Activated naive CD4-positive, alpha-beta T cell treated with anti-CD3 and anti-CD28 coated beads for 36 hours (primary cell): Measurements from ENCODE around the gene SLX4. TPM values are rescaled to one million over a fixed set of nuclear protein-coding genes. Genes with fewer than 3 reads are reported as not detected.

Experiments used
- CTCF ChIA-PET: fragments of 350-600 bp; sonication (Branson Sonifier 250); formaldehyde crosslinking; loops from one replicate; lab custom pipeline; 2021; ENCODE audit warnings: antibody characterized with exemption; lab: Charles Lee
- DNase-seq: peaks from one replicate; pipeline ENCODE4 v3.0.0-alpha.2; 2020
- H3K27ac Mint-ChIP-seq: one replicate; pipeline ENCODE4 v1.8.0; 2021; ENCODE audit warnings: mild to moderate bottlenecking, mixed read lengths
- H3K27me3 Mint-ChIP-seq: one replicate; pipeline ENCODE4 v1.8.0; 2021; ENCODE audit warnings: low read depth, mixed read lengths
- H3K36me3 Mint-ChIP-seq: one replicate; pipeline ENCODE4 v1.8.0; 2021; ENCODE audit warnings: low read depth, mixed read lengths
- H3K4me1 Mint-ChIP-seq: one replicate; pipeline ENCODE4 v1.8.0; 2021; ENCODE audit warnings: low read depth, mixed read lengths
- H3K4me3 Mint-ChIP-seq: one replicate; pipeline ENCODE4 v1.8.0; 2021; ENCODE audit warnings: mild to moderate bottlenecking, moderate library complexity, mixed read lengths
- H3K9me3 Mint-ChIP-seq: one replicate; pipeline ENCODE4 v1.8.0; 2021; ENCODE audit warnings: mixed read lengths
- intact Hi-C: fragments of 100-400 bp; cut with micrococcal nuclease; formaldehyde crosslinking; loops from one replicate; pipeline ENCODE4 v1.15.1; 2023
- total RNA-seq, 2 experiments: library from RNA; stranded (reverse); gene quantifications; one replicate each; pipeline ENCODE4 v1.2.3, GENCODE V29; 2021

Gene SLX4
- total RNA-seq, 2 experiments from 2014 or later: 14.0 to 14.1 TPM

DNA sequence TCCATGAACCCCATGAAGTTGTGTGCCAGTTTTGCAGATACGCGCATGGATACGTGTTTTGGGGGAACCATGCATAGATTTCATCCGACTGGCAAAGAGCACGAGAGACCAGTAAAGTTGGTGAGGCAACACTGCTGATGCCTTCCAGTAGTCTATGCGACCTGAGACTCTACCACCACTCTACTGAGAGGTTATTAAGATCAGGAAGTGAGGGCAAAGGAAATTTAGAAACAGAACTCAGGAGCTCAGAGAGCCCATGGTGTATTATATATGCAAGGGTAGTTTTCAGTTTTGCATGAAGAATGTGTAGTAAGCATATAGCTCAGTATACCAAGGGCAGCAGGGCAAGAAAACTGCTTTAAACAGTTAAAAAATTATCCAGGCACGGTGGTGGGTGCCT is 4.2 kb downstream of the SLX4 start:
- no peaks in the 10 kb centered on the region for H3K27me3 Mint-ChIP-seq
- H3K36me3 Mint-ChIP-seq: peaks cover 28% of the 10 kb centered on the region
- intact Hi-C loops: no loop called here
- no peak overlapping the region for H3K4me3 Mint-ChIP-seq
- CTCF ChIA-PET: no interaction called here
- no peaks in the 10 kb centered on the region for H3K9me3 Mint-ChIP-seq
- no peak overlapping the region for H3K27ac Mint-ChIP-seq
- no peak for DNase-seq
- H3K4me1 Mint-ChIP-seq: peaks cover 16% of the 10 kb centered on the region

DNA sequence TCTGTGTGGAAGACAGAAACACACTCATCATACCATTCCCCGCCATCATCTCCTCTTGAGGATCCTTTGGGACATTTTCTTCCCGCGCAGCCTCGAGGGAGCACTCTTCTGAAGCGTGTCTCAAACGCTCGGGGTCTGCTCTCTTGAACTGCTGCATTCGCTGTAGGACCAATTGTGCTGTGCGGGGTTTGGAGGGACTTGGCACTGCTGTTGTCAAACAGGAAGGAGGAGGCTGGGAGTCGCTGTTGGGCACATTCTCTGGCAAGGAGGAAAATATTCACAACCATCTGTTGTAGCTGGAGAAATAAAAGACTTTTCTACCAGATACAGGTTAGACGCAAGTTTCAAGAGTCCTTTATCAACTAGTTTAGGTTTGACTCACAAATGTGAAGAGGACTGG is 5.0 kb downstream of the SLX4 start:
- Mint-ChIP-seq H3K27ac (no peak overlapping the region), H3K27me3 (no peaks in the 10 kb centered on the region), H3K4me3 (no peak overlapping the region), H3K9me3 (no peaks in the 10 kb centered on the region), H3K36me3 (peaks cover 30% of the 10 kb centered on the region), H3K4me1 (peaks cover 12% of the 10 kb centered on the region)
- CTCF ChIA-PET: no interaction called here
- no peak for DNase-seq
- intact Hi-C loops: no loop called here

DNA sequence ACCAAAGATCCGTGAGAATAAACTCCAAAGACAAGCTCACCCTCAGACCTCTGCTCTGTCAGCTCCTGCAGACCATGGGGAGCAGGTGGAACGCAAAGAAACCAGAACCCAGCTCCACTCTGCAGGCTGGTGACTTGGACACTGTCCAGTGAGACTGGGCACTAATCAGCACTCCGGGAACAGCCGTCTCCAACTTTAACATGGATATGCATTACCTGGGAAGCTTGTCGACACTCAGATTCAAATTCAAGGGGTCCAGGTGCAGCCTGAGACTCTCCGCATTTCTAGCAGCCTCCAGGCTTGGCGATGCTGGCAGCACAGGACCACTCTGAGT is 9.1 kb downstream of the SLX4 start:
- Mint-ChIP-seq H3K27ac (no peak overlapping the region), H3K4me3 (no peak overlapping the region)

DNA sequence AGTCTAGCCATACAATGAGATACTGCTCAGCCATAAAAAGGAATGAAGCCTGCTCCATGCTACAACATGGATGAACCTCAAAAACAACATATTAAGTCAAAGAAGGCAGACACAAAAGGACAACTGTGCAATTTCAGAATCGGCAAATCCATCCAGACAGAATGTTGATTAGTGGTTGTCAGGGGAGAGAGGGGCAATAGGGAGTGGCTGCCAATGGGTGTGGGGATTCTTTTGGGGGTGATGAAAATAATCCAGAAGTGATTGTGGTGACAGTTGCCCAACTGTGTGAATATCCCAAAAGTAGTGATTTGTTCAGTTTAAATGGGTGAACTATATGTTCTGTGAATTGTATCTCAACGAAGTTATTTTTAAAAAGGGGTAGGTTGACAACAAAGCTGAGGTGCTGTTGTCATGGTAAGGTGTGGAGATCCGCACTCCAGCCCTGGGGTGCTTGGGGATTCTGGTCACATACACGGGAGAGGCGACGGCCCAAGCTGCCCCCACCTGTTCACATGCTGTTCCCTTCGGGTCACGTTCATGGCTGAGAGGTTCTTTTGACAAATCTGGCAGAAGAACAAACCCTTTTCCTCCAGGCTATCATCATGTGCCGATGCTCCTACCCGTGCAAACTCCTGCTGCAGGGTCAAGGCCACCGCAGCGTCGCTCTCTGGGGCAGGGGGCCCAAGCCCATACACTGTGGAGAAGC is 9.6 kb downstream of the SLX4 start:
- Mint-ChIP-seq H3K27me3 (no peaks in the 10 kb centered on the region), H3K9me3 (no peaks in the 10 kb centered on the region), H3K4me3 (no peak overlapping the region), H3K4me1 (no peaks in the 10 kb centered on the region), H3K27ac (no peak overlapping the region), H3K36me3 (peaks cover 44% of the 10 kb centered on the region)
- CTCF ChIA-PET: no interaction called here
- intact Hi-C loops: no loop called here
- no peak for DNase-seq

More for the DNA sequence above, 9.1 kb downstream of the SLX4 start:
- CTCF ChIA-PET: no interaction called here
- intact Hi-C loops: no loop called here
- DNase-seq: no peak
- Mint-ChIP-seq H3K36me3 (peaks cover 44% of the 10 kb centered on the region), H3K9me3 (no peaks in the 10 kb centered on the region), H3K4me1 (no peaks in the 10 kb centered on the region), H3K27me3 (no peaks in the 10 kb centered on the region)

DNA sequence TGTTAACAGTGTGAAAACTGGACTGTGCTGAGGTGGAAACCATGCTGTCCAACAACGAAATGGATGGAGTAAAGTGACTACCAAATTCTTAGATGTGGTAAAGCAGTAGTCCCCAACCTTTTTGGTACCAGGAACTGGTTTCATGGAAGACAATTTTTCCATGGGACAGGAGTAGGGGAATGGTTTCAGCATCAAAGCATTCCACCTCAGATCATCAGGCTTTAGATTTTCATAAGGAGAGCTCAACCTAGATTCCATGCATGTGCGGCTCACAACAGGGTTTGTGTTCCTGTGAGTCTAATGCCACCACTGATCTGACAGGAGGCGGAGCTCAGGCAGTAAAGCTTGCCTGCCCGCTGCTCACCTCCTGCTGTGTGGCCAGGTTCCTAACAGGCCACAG is 11.5 kb downstream of the SLX4 start:
- H3K4me1 Mint-ChIP-seq: no peaks in the 10 kb centered on the region
- H3K4me3 Mint-ChIP-seq: no peak overlapping the region
- CTCF ChIA-PET: no interaction called here
- no peaks in the 10 kb centered on the region for H3K9me3 Mint-ChIP-seq
- intact Hi-C loops: no loop called here
- peaks cover 39% of the 10 kb centered on the region for H3K36me3 Mint-ChIP-seq
- no peaks in the 10 kb centered on the region for H3K27me3 Mint-ChIP-seq
- no peak for DNase-seq
- no peak overlapping the region for H3K27ac Mint-ChIP-seq

DNA sequence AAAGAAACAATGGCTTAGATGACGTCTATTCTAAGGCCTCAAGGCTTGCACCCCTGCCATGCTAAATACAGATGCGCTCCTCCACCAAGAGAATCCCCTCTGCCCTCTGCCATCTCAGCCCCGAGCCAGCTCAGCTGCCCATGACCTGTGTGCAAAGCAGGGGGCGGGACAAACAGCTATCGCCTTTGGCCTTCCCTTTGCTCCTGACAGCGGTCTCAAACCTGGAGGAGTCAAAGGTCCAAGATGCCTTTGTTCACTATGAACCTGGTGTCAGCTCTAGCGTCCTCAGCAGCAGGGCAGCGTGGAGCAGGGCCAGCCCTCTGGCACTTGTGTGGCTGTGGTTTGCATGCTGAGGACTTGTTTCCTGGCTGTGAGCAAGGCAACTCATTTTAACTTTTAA is 12.3 kb downstream of the SLX4 start:
- intact Hi-C loops: no loop called here
- Mint-ChIP-seq H3K4me3 (no peak overlapping the region), H3K27me3 (no peaks in the 10 kb centered on the region), H3K4me1 (no peaks in the 10 kb centered on the region), H3K9me3 (no peaks in the 10 kb centered on the region), H3K36me3 (peaks cover 37% of the 10 kb centered on the region), H3K27ac (no peak overlapping the region)
- DNase-seq: no peak
- CTCF ChIA-PET: no interaction called here

DNA sequence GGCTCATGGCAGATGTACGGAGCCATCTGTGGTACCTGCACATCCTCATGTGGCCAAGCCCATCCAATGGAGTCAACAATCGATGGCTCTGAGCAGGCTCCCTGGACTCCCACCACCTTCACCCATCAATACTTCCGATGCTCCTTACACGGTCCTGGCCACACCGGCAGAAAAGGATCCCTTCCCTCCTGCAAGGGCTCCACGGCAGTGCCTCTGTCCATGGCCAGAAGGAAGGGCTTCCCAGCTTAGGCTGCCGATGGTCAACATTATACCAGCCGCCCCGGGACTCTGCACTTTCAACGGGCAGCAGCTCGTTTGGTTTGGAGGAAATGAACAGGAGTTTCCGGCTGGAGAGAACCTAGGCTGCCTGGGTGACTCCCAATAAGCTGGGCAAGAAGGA is 13.2 kb downstream of the SLX4 start:
- intact Hi-C loops: no loop called here
- CTCF ChIA-PET: no interaction called here
- H3K4me3 Mint-ChIP-seq: no peak overlapping the region
- H3K27ac Mint-ChIP-seq: no peak overlapping the region
- no peaks in the 10 kb centered on the region for H3K9me3 Mint-ChIP-seq
- H3K36me3 Mint-ChIP-seq: peaks cover 34% of the 10 kb centered on the region
- no peaks in the 10 kb centered on the region for H3K27me3 Mint-ChIP-seq
- no peaks in the 10 kb centered on the region for H3K4me1 Mint-ChIP-seq
- DNase-seq: no peak

DNA sequence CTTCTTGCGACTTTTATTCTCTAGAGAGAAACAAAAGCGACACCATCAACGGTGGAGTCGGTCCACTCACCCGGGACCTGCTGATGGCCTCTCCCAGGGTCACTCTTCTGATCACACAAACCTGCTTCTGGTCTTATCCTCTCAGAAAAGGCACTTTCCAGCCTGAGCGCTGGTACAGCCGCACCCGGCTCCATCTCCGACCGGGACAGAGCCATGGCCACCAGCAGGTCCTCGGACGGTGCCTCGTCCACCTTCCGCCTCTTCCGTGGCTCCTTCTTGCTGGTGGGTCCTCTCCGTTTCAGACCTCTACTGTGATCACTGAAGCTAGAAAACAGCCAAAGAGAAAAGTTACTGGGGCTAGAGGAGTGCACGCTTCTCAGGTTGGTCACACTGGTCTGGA is 13.7 kb downstream of the SLX4 start:
- Mint-ChIP-seq H3K27me3 (no peaks in the 10 kb centered on the region), H3K27ac (no peak overlapping the region), H3K4me3 (no peak overlapping the region), H3K9me3 (no peaks in the 10 kb centered on the region), H3K36me3 (peaks cover 32% of the 10 kb centered on the region), H3K4me1 (no peaks in the 10 kb centered on the region)
- no peak for DNase-seq
- CTCF ChIA-PET: no interaction called here
- intact Hi-C loops: no loop called here

DNA sequence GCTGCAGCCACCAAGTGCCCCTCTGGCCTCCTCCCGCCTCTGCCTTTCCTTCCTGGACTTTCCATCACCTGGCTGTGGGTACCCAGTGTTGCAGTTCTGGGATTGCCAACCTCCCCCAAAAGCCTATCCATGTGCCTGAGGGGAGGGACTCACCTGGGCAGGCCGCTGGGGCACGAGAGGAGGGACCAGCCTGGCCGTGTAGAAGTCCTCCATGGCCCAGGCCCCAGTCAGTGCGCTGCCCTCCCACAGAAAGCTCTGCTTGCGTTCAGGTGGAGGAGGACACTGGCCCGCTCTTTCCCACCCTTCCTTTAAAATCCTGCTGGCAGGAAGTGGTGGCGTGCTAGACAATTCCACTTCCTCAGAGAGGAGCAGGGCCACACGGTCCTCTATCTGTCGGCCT is 14.2 kb downstream of the SLX4 start:
- no peak overlapping the region for H3K4me3 Mint-ChIP-seq
- no peak overlapping the region for H3K27ac Mint-ChIP-seq
- no peaks in the 10 kb centered on the region for H3K9me3 Mint-ChIP-seq
- intact Hi-C loops: no loop called here
- no peaks in the 10 kb centered on the region for H3K27me3 Mint-ChIP-seq
- CTCF ChIA-PET: no interaction called here
- DNase-seq: no peak
- H3K36me3 Mint-ChIP-seq: peaks cover 29% of the 10 kb centered on the region
- no peaks in the 10 kb centered on the region for H3K4me1 Mint-ChIP-seq

DNA sequence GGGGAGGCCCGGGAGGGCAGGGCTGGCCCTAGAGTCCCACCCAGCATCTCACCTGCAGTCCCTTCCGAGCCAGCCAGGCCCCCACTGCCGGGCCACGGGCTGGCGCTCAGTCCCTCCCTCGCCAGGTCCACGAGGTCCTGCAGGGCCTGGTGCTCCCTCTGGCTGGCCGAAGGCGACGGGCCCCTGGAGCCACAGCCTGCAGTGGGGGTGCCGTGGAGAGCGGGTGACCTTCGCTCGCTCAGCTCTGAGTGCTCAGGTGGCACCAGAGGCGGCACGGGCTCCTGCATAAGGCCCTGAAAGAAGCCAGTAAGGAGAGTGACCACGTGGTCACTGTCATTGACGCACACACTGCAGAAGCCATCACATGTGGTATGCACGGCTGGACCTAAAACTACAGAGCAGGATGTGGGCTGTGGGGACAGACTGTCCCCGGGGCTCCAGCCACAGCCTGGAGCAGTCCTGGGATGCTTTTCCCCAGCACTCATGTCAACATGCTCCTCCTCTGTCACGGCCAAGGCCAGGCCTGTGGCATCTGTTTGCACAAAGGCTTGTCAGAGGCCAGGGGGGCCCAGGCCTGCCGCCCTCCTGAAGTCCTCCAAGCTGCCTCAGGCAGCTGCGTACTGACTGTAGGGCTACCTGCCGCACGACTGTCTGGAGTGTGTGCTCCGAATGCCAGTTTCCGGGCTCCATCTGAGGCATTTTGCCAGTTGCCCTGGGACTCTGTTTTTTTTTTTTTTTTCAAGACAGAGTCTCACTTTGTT is 15.1 kb downstream of the SLX4 start:
- CTCF ChIA-PET: no interaction called here
- no peaks in the 10 kb centered on the region for H3K4me1 Mint-ChIP-seq
- no peaks in the 10 kb centered on the region for H3K27me3 Mint-ChIP-seq
- H3K9me3 Mint-ChIP-seq: no peaks in the 10 kb centered on the region
- intact Hi-C loops: no loop called here
- H3K27ac Mint-ChIP-seq: no peak overlapping the region
- no peak overlapping the region for H3K4me3 Mint-ChIP-seq
- no peak for DNase-seq
- H3K36me3 Mint-ChIP-seq: peaks cover 22% of the 10 kb centered on the region

DNA sequence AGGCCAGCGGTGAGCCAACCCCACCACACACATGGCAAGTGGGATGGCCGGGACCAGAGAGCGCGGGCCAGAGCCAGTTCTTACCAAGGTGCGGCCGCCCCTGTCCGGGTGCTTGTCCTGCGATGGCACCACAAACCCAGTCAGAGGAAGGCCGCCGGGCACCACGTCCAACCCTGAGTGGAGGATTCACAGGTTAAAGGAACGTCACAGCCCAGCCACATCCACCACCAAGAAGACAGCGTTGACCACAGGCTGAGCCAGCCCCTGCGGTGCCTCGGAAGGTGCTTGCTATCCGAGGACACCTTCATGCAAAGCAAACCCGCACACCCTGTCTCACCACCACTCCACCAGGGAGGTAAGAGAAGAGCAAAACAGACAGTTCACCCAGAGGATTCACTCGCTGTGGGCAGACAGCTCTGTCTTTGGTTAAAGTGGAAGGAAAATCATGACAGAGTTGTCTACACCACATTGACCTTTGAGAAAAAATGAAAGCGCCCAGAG is 15.8 kb downstream of the SLX4 start:
- Mint-ChIP-seq H3K27ac (no peak overlapping the region), H3K4me1 (no peaks in the 10 kb centered on the region), H3K36me3 (peaks cover 23% of the 10 kb centered on the region), H3K4me3 (no peak overlapping the region), H3K9me3 (no peaks in the 10 kb centered on the region), H3K27me3 (no peaks in the 10 kb centered on the region)
- CTCF ChIA-PET: no interaction called here
- DNase-seq: no peak
- intact Hi-C loops: no loop called here

DNA sequence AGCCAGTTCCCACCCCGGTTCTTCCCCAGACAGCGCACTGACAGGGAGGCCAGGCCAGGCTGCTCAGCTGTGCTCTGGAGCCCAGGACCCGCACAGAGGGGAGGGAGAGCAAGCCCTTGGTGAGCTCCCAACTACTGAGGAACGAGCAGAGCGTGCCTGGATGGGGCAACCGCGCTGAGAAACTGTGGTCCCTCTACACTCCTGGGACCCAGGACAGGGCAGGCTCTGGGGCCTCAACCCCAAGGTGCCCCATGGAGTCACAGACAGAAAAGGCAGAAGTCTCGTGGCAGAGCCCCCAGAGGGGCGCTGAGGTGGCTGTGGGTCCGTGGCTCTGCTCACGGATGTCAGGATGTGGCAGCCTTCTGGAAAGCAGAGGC is 16.3 kb downstream of the SLX4 start:
- Mint-ChIP-seq H3K36me3 (peaks cover 21% of the 10 kb centered on the region), H3K9me3 (no peaks in the 10 kb centered on the region), H3K4me3 (no peak overlapping the region), H3K27me3 (no peaks in the 10 kb centered on the region), H3K27ac (no peak overlapping the region), H3K4me1 (no peaks in the 10 kb centered on the region)
- CTCF ChIA-PET: no interaction called here
- intact Hi-C loops: no loop called here
- DNase-seq: no peak
